Measurements from ENCODE around the gene RPAP3. TPM values are rescaled to one million over a fixed set of nuclear protein-coding genes. Genes with fewer than 3 reads are reported as not detected.
A peak's percentile ranks its signal among the peaks of the same experiment; 100 is the strongest.

Gene RPAP3, protein sequence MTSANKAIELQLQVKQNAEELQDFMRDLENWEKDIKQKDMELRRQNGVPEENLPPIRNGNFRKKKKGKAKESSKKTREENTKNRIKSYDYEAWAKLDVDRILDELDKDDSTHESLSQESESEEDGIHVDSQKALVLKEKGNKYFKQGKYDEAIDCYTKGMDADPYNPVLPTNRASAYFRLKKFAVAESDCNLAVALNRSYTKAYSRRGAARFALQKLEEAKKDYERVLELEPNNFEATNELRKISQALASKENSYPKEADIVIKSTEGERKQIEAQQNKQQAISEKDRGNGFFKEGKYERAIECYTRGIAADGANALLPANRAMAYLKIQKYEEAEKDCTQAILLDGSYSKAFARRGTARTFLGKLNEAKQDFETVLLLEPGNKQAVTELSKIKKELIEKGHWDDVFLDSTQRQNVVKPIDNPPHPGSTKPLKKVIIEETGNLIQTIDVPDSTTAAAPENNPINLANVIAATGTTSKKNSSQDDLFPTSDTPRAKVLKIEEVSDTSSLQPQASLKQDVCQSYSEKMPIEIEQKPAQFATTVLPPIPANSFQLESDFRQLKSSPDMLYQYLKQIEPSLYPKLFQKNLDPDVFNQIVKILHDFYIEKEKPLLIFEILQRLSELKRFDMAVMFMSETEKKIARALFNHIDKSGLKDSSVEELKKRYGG
- total RNA-seq (2014; rRNA removed; shearing (Covaris generic)) (21.6 and 25.1 TPM in 2 replicates), total RNA-seq (2022) (52.9 and 53.9 TPM in 2 replicates), Bru-seq, nascent RNA (percentile 83 among the genes with signal in this experiment), BruChase-seq, experiment 1, labeled RNA remaining after a 6-hour chase (percentile 78 among the genes with signal in this experiment), BruChase-seq, experiment 2, labeled RNA remaining after a 2-hour chase (percentile 85 among the genes with signal in this experiment)
- long read RNA-seq, full-length matches to known transcripts = 69 of 77 reads
- long read RNA-seq, partial matches to known transcripts = 3 of 77 reads
- long read RNA-seq, other reads (novel, unspliced or antisense) = 5 of 77 reads

DNA sequence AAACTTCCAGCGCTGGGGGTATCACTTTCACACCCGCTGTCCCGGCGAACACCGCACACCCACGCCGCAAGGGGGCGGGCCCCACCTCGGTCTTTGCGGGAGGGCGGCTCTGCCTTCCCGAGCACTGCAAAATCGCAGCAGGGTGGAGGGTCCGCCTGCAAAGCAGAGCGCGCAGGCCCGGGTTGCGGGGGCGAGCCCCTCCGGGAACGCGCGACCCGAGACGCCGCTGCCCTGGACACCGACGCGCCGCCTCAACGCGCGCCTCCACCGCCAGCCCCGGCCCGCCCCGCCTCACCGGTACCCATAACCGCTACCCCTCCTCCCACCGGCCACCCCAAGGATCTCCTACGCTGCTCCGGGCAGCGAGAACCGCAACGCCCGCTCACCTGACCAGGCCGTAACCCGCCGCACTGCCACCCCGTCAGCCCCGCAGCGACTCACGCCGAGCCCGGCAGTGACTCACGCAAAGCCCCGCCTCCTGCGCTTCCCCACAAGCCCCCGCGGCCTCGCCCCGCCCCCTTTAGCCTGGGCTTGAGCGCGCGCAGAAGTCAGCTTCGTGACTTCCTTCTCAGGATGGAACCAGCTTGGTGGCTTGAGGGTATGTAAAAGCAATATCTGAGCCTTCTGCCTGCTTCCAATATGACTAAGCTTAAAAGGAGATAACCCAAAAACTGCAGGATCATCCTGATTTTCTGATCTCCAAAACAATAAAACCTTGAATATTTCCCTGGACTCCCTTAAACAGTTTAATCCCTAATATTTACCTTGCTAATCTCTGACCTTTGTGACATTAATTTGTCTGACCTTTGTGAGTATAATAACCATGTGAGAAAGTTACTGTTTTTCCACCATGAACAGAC lies at the start of gene RPAP3:
TSS of gene RPAP3 (minus strand) at position 465 of the 860 bp plus-strand sequence. CDS start 3,190 bp downstream, outside the sequence.
- peak within 1 kb of the TSS; percentile 95 for H3K4me2 ChIP-seq (ENCODE audit: low read length)
- TF ChIP-seq, protein P1, sequence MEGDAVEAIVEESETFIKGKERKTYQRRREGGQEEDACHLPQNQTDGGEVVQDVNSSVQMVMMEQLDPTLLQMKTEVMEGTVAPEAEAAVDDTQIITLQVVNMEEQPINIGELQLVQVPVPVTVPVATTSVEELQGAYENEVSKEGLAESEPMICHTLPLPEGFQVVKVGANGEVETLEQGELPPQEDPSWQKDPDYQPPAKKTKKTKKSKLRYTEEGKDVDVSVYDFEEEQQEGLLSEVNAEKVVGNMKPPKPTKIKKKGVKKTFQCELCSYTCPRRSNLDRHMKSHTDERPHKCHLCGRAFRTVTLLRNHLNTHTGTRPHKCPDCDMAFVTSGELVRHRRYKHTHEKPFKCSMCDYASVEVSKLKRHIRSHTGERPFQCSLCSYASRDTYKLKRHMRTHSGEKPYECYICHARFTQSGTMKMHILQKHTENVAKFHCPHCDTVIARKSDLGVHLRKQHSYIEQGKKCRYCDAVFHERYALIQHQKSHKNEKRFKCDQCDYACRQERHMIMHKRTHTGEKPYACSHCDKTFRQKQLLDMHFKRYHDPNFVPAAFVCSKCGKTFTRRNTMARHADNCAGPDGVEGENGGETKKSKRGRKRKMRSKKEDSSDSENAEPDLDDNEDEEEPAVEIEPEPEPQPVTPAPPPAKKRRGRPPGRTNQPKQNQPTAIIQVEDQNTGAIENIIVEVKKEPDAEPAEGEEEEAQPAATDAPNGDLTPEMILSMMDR (conservative IDR thresholded peaks at IDR 0.05; ENCODE audit: low read length) = peak; percentile 74
- no peak for TF ChIP-seq EZH2phosphoT487 (IDR thresholded peaks at IDR 0.05; ENCODE audit: borderline replicate concordance, low read depth, low read length)
- intact Hi-C loops (cut with micrococcal nuclease; ENCODE audit: unreplicated experiment) = loop anchor here (2.0 to 5.0 kb wide), 3 partner anchors 257 to 489 kb away; partner anchors contain the start of genes ASB8 and TMEM106C
- no peaks in the 10 kb centered on the region for H3K9me2 ChIP-seq (ENCODE audit: insufficient read depth, low read length)
- H3K27ac ChIP-seq (ENCODE audit: low read depth, low read length, poor library complexity, severe bottlenecking) = peak within 1 kb of the TSS; percentile 83
- CTCF ChIA-PET (ENCODE audit: unreplicated experiment) = interaction anchor here (0.5 to 0.7 kb wide), 2 partner anchors 35 to 199 kb away, joined by 3 read pairs; no protein-coding TSS in a partner anchor
- BruUV-seq (replicated peaks) = no TSS peak
- peak; percentile 97 for DNase-seq (ENCODE audit: low spot score)
- H2AFZ ChIP-seq (ENCODE audit: low read length) = peak within 1 kb of the TSS; percentile 79
- peaks cover 54% of the 10 kb centered on the region for H3K4me1 ChIP-seq (ENCODE audit: insufficient read depth, low read length, poor library complexity, severe bottlenecking)
- peaks cover 23% of the 10 kb centered on the region for H3K36me3 ChIP-seq (ENCODE audit: insufficient read depth, low read length)
- peaks cover 70% of the 10 kb centered on the region for H3K79me2 ChIP-seq (ENCODE audit: insufficient read depth, low read depth, low read length)
- POLR2A ChIA-PET = interaction anchor here (0.5 to 3.1 kb wide), 8 partner anchors 10 to 431 kb away, joined by 3 to 10 read pairs (median 4); partner anchors contain the start of gene ENDOU
- H3K9me3 ChIP-seq (ENCODE audit: low read length) = no peaks in the 10 kb centered on the region
- peak within 1 kb of the TSS; percentile 86 for H3K4me3 ChIP-seq (ENCODE audit: low read depth, low read length, poor library complexity, severe bottlenecking)
- 0 out of 2 replicates have a peak, but pooled peaks cover 5% of the 10 kb centered on the region for H4K20me1 ChIP-seq (ENCODE audit: insufficient read depth, low read length)

DNA sequence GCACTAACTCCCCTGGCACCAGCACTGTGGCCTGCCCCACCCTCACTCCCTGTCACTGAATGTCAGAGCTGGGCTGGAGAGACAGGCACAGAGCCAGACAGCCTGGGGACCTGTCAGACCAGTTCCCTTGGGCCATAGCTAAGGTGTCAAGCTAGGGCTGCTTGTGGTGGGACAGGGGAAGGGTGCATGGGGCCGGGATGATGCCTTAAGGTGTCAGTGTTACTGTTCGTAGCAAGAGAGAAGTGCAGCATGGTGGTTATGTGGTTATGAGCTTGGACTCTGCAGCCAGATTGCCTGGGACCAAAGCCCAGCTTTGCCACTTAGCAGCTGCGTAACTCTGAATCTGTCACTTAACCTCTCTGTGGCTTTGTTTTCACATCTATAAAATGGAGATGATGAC lies 49.1 kb upstream of the RPAP3 start:
- H3K4me1 ChIP-seq (ENCODE audit: insufficient read depth, low read length, poor library complexity, severe bottlenecking) = peaks cover 59% of the 10 kb centered on the region
- no peaks in the 10 kb centered on the region for H4K20me1 ChIP-seq (ENCODE audit: insufficient read depth, low read length)
- POLR2A ChIA-PET = interaction anchor here (1.5 to 6.7 kb wide), 3 partner anchors 12 to 17 kb away, joined by 3 to 44 read pairs (median 9); no protein-coding TSS in a partner anchor
- no peak overlapping the region for H3K4me3 ChIP-seq (ENCODE audit: low read depth, low read length, poor library complexity, severe bottlenecking)
- no peak overlapping the region for H2AFZ ChIP-seq (ENCODE audit: low read length)
- TF ChIP-seq, protein P1 (conservative IDR thresholded peaks at IDR 0.05; ENCODE audit: low read length) = no peak
- no peak for TF ChIP-seq EZH2phosphoT487 (IDR thresholded peaks at IDR 0.05; ENCODE audit: borderline replicate concordance, low read depth, low read length)
- no peak for DNase-seq (ENCODE audit: low spot score)
- CTCF ChIA-PET (ENCODE audit: unreplicated experiment) = interaction anchor here (2.0 kb wide), 1 partner anchor 14 kb away, joined by 6 read pairs; no protein-coding TSS in a partner anchor
- H3K79me2 ChIP-seq (ENCODE audit: insufficient read depth, low read depth, low read length) = no peaks in the 10 kb centered on the region
- H3K36me3 ChIP-seq (ENCODE audit: insufficient read depth, low read length) = no peaks in the 10 kb centered on the region
- H3K4me2 ChIP-seq (ENCODE audit: low read length) = no peak overlapping the region
- no peak overlapping the region for H3K27ac ChIP-seq (ENCODE audit: low read depth, low read length, poor library complexity, severe bottlenecking)
- BruUV-seq (replicated peaks) = no TSS peak
- intact Hi-C loops (cut with micrococcal nuclease; ENCODE audit: unreplicated experiment) = no loop called here
- no peaks in the 10 kb centered on the region for H3K9me2 ChIP-seq (ENCODE audit: insufficient read depth, low read length)
- no peaks in the 10 kb centered on the region for H3K9me3 ChIP-seq (ENCODE audit: low read length)
